A673 (cell line): Measurements from ENCODE around the gene PRR5L. TPM values are rescaled to one million over a fixed set of nuclear protein-coding genes. Genes with fewer than 3 reads are reported as not detected.
A peak's percentile ranks its signal among the peaks of the same experiment; 100 is the strongest.

Experiments used
- Bru-seq: library from RNA; stranded (reverse); fragments of 400-500 nt; gene quantifications from one replicate; lab custom pipeline; 2021; lab: Mats Ljungman, UMichigan
- BruChase-seq, 2 experiments: library from RNA; stranded (reverse); fragments of 400-500 nt; gene quantifications; one replicate each; lab custom pipeline; 2021; lab: Mats Ljungman, UMichigan
- BruUV-seq: library from RNA; stranded (reverse); fragments of 400-500 nt; replicated peaks from 2 replicates; lab custom pipeline; 2021; lab: Mats Ljungman, UMichigan
- CTCF ChIA-PET: fragments of 300-600 bp; sonication (Branson Sonifier 250); formaldehyde crosslinking; loops from one replicate; lab custom pipeline; 2022; ENCODE audit warnings: antibody characterized with exemption; lab: Charles Lee
- POLR2A ChIA-PET: fragments of 300-600 bp; sonication (Branson Sonifier 250); formaldehyde crosslinking; loops from one replicate; lab custom pipeline; 2022; ENCODE audit warnings: antibody characterized with exemption; ENCODE audit not compliant: low non-redundant PET; lab: Charles Lee
- DNase-seq: peaks from one replicate; pipeline ENCODE4 v3.0.0-alpha.2; 2015; ENCODE audit warnings: low spot score
- H3K27ac ChIP-seq: fragments of 200-600 bp; sonication (generic); 2 replicates; pipeline ENCODE4 v1.5.1; 2016; ENCODE audit warnings: mixed run types, low read depth, mild to moderate bottlenecking, mixed read lengths, antibody characterized with exemption, low read length; ENCODE audit not compliant: poor library complexity, severe bottlenecking
- H3K27me3 ChIP-seq: fragments of 200-600 bp; sonication (generic); replicated peaks from 2 replicates; pipeline ENCODE4 v1.6.1; 2017; ENCODE audit warnings: mixed run types, low read depth, mild to moderate bottlenecking, mixed read lengths, antibody characterized with exemption, low read length; ENCODE audit not compliant: insufficient read depth, poor library complexity
- H3K36me3 ChIP-seq: fragments of 200-600 bp; sonication (generic); 2 replicates; pipeline ENCODE4 v1.6.1; 2016; ENCODE audit warnings: mixed run types, mild to moderate bottlenecking, mixed read lengths, antibody characterized with exemption, low read length; ENCODE audit not compliant: insufficient read depth, poor library complexity, severe bottlenecking
- H3K4me1 ChIP-seq: fragments of 200-600 bp; sonication (generic); 2 replicates; pipeline ENCODE4 v1.6.1; 2017; ENCODE audit warnings: mixed run types, mild to moderate bottlenecking, mixed read lengths, antibody characterized with exemption, low read length; ENCODE audit not compliant: insufficient read depth, poor library complexity, severe bottlenecking
- H3K4me3 ChIP-seq: fragments of 200-600 bp; sonication (generic); 2 replicates; pipeline ENCODE4 v1.5.1; 2016; ENCODE audit warnings: low read depth, mixed run types, mild to moderate bottlenecking, mixed read lengths, low read length; ENCODE audit not compliant: poor library complexity, severe bottlenecking
- H3K9me3 ChIP-seq: fragments of 200-600 bp; sonication (generic); 2 replicates; pipeline ENCODE4 v1.6.1; 2016; ENCODE audit warnings: mixed run types, low read depth, mild to moderate bottlenecking, mixed read lengths, antibody characterized with exemption, low read length; ENCODE audit not compliant: poor library complexity, severe bottlenecking
- EZH2 ChIP-seq: fragments of 200-600 bp; sonication (generic); IDR thresholded peaks from 2 replicates; pipeline ENCODE4 v1.6.1; 2017; ENCODE audit warnings: borderline replicate concordance, low read depth, mild to moderate bottlenecking, mixed read lengths, antibody characterized with exemption, low read length; ENCODE audit not compliant: poor library complexity, severe bottlenecking
- intact Hi-C: fragments of 100-400 bp; cut with micrococcal nuclease; formaldehyde crosslinking; loops from one replicate; pipeline ENCODE4 v1.10.0; 2022; ENCODE audit not compliant: unreplicated experiment
- long read RNA-seq: library from polyadenylated mRNA; stranded (forward); transcript quantifications from one replicate; pipeline ENCODE4 v2.0.0, GENCODE V29; 2022
- total RNA-seq: library from RNA; stranded (reverse); gene quantifications from 2 replicates; pipeline ENCODE4 v1.2.3, GENCODE V29; 2021
- TF ChIP-seq, protein P1 (sequence below): fragments of 300-800, 200-600 bp; sonication (generic); conservative IDR thresholded peaks from 2 replicates; pipeline ENCODE4 v1.5.1; 2017; ENCODE audit warnings: low read depth, mild to moderate bottlenecking, antibody characterized with exemption, low read length, moderate library complexity, mixed read lengths

The PRR5L gene, protein sequence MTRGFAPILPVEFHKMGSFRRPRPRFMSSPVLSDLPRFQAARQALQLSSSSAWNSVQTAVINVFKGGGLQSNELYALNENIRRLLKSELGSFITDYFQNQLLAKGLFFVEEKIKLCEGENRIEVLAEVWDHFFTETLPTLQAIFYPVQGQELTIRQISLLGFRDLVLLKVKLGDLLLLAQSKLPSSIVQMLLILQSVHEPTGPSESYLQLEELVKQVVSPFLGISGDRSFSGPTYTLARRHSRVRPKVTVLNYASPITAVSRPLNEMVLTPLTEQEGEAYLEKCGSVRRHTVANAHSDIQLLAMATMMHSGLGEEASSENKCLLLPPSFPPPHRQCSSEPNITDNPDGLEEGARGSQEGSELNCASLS
- total RNA-seq (76.1 and 102 TPM in 2 replicates), Bru-seq, nascent RNA (percentile 85 among the genes with signal in this experiment), BruChase-seq, experiment 1, labeled RNA remaining after a 2-hour chase (percentile 80 among the genes with signal in this experiment), BruChase-seq, experiment 2, labeled RNA remaining after a 6-hour chase (percentile 76 among the genes with signal in this experiment)
- long read RNA-seq, partial matches to known transcripts, result 8 of 32 reads
- long read RNA-seq, other reads (novel, unspliced or antisense), result 24 of 32 reads

DNA sequence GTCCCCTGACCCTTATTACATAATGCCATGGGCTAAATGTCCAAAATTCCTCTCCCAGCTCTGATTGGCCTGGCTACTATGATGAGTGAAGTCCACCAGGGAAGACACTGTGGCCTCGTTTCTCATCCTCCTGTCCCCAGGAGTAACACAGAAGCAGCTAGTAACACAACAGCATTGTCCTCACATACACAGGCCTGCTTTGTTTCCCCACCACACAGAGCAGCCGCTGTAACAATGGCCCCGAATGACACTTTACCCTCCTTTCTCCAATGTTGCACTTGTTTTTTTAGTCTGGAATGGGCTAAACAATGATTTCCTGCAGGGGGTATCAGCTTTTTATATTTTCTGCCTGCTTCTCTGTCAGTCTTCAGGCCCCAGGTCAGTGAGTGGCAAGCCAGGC, at the start of gene PRR5L:
Gene PRR5L (plus strand): TSS at position 363 of the 400 bp plus-strand sequence. CDS start 104,834 bp downstream, outside the sequence.
- intact Hi-C loops, result no loop called here
- BruUV-seq, result no TSS peak
- no peaks in the 10 kb centered on the region for H3K9me3 ChIP-seq
- DNase-seq, result no peak
- ChIA-PET POLR2A (interaction anchor here (0.5 kb wide), 1 partner anchor 78 kb away, joined by 3 read pairs; no protein-coding TSS in a partner anchor), CTCF (no interaction called here)
- H3K4me1 ChIP-seq, result peaks cover 25% of the 10 kb centered on the region
- no peaks in the 10 kb centered on the region for H3K27me3 ChIP-seq
- H3K4me3 ChIP-seq, result no peak within 1 kb of the TSS
- H3K36me3 ChIP-seq, result no peaks in the 10 kb centered on the region
- H3K27ac ChIP-seq, result no peak within 1 kb of the TSS
- TF ChIP-seq, protein P1, sequence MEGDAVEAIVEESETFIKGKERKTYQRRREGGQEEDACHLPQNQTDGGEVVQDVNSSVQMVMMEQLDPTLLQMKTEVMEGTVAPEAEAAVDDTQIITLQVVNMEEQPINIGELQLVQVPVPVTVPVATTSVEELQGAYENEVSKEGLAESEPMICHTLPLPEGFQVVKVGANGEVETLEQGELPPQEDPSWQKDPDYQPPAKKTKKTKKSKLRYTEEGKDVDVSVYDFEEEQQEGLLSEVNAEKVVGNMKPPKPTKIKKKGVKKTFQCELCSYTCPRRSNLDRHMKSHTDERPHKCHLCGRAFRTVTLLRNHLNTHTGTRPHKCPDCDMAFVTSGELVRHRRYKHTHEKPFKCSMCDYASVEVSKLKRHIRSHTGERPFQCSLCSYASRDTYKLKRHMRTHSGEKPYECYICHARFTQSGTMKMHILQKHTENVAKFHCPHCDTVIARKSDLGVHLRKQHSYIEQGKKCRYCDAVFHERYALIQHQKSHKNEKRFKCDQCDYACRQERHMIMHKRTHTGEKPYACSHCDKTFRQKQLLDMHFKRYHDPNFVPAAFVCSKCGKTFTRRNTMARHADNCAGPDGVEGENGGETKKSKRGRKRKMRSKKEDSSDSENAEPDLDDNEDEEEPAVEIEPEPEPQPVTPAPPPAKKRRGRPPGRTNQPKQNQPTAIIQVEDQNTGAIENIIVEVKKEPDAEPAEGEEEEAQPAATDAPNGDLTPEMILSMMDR, result no peak
- no peak for TF ChIP-seq EZH2

DNA sequence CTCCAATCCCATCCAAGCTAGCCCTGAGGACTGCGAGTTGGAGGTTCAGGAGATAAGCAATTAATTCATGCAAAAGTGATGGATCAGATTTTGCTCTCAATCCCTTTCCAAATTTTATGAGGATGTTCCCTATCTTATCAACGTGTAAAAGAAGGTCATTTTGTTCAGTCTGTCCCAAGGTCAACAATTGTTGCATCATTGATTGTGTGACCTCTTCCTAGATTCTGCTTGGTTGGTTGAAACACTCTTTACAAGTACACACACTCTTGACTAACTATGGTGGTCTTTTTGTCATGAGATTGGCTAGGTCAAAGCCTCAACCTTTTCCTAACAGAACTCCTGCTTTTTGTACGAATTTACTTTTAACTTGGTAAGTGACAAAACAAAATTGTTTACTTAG, 48.6 kb upstream of the PRR5L start:
- Histone ChIP-seq H3K4me1 (no peaks in the 10 kb centered on the region), H3K4me3 (no peak overlapping the region), H3K9me3 (no peaks in the 10 kb centered on the region), H3K27me3 (peaks cover 42% of the 10 kb centered on the region), H3K36me3 (no peaks in the 10 kb centered on the region), H3K27ac (no peak overlapping the region)
- POLR2A ChIA-PET, result no interaction called here
- TF ChIP-seq, protein P1, result no peak
- no peak for TF ChIP-seq EZH2
- intact Hi-C loops, result no loop called here
- CTCF ChIA-PET, result interaction anchor here (0.6 kb wide), 1 partner anchor 231 kb away, joined by 3 read pairs; no protein-coding TSS in a partner anchor
- BruUV-seq, result no TSS peak
- DNase-seq, result no peak

DNA sequence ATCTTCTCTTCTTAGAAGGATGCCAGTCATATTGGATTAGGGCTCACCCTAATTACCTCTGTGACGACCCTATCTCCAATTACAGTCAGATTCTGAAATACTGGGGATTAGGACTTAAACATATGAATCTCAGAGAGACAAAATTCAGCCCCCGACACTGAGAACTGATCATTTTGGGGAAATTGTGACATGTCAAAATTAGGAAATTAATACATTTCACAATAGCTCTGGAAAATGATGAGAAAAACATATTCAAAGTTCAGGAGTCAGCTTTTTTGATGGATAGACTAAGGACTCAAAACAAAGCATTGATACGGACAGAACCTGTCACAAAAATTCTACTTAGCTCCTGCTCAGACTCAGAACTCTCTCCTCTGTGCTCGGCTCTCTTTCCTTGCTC, 47.7 kb upstream of the PRR5L start:
- POLR2A ChIA-PET, result no interaction called here
- no peaks in the 10 kb centered on the region for H3K4me1 ChIP-seq
- no peaks in the 10 kb centered on the region for H3K9me3 ChIP-seq
- H3K27ac ChIP-seq, result no peak overlapping the region
- peaks cover 42% of the 10 kb centered on the region for H3K27me3 ChIP-seq
- H3K36me3 ChIP-seq, result no peaks in the 10 kb centered on the region
- CTCF ChIA-PET, result interaction anchor here (0.6 to 2.1 kb wide), 2 partner anchors 10 to 45 kb away, joined by 3 to 6 read pairs; no protein-coding TSS in a partner anchor
- TF ChIP-seq, protein P1, result no peak
- TF ChIP-seq EZH2, result no peak
- intact Hi-C loops, result no loop called here
- no peak for DNase-seq
- no peak overlapping the region for H3K4me3 ChIP-seq
- no TSS peak for BruUV-seq
